SU-DHL-6 (cell line): ENCODE data around the gene KIN.

Experiments used
- CTCF ChIP-seq: fragments of 200-600 bp; sonication (generic); IDR thresholded peaks from one replicate; pipeline ENCODE4 v1.5.1; 2017; ENCODE audit warnings: antibody characterized with exemption, mild to moderate bottlenecking, low read length, moderate library complexity; ENCODE audit not compliant: insufficient read depth, poor library complexity, severe bottlenecking
- EZH2phosphoT487 ChIP-seq: fragments of 200-600 bp; sonication (generic), shearing (Covaris generic); conservative IDR thresholded peaks from 2 replicates; pipeline ENCODE4 v1.6.1; 2018; ENCODE audit warnings: mild to moderate bottlenecking, antibody characterized with exemption, low read length, moderate library complexity, mixed read lengths

- TF ChIP-seq CTCF (no peak), EZH2phosphoT487 (no peak)
These were observed 29.8 kb upstream of the KIN start for GRCh38 chr10:7817576-7817975.
